ENCODE results near the gene SLC47A2. TPM values are rescaled to one million over a fixed set of nuclear protein-coding genes. Genes with fewer than 3 reads are reported as not detected.

SLC47A2 gene
- total and polyA plus RNA-seq, 2 of the 13 experiments (the other 11 are each of a cell fraction or from before 2014, with no cell fraction given) = 0.04 TPM; not detected in 1

- TF ChIP-seq ZFP37 (CRISPR knock-in tag; IDR thresholded peaks at IDR 0.05; ENCODE audit: borderline replicate concordance) (no peak), ZSCAN29 (CRISPR knock-in tag; conservative IDR thresholded peaks at IDR 0.05) (no peak), ZNF510 (CRISPR knock-in tag; IDR thresholded peaks at IDR 0.05; ENCODE audit: low read depth) (no peak), ZFP91 (CRISPR knock-in tag; IDR thresholded peaks at IDR 0.05; ENCODE audit: borderline replicate concordance) (no peak), FOXP1 (IDR thresholded peaks at IDR 0.05) (no peak), FOXP1 (CRISPR knock-in tag; IDR thresholded peaks at IDR 0.05) (no peak), NFIC (IDR thresholded peaks at IDR 0.05; ENCODE audit: low read length) (0 out of 2 replicates have a peak, but pooled peaks have one; percentile 24), PHF21A (CRISPR knock-in tag; IDR thresholded peaks at IDR 0.05) (no peak), ZBTB20 (CRISPR knock-in tag; IDR thresholded peaks at IDR 0.05; ENCODE audit: borderline replicate concordance, low read depth) (no peak)
Observed at GRCh38 chr17:19652595-19652994, 63.8 kb downstream of the SLC47A2 start (continued).

- Histone ChIP-seq H3K27me3 (ENCODE audit: control insufficient read depth in 1 of 2, insufficient read depth in 2 of 2, low read length in 2 of 2) (no peaks in the 10 kb centered on the region; a peak in 1 of 5 replicates), H3K4me2 (ENCODE audit: low read depth, low read length) (peak overlapping the region; percentile 85), H3K4me3 (replicated peaks in 1 of 3; ENCODE audit: insufficient read depth in 1 of 3, low read depth in 2 of 3, low read length in 3 of 3) (peak overlapping the region; percentile 38 to 89 (median 86)), H3K27ac (ENCODE audit: extremely low read length, insufficient read depth, low read length) (peak overlapping the region; percentile 56), H3K4me1 (ENCODE audit: insufficient read depth, low read length) (peaks cover 63% of the 10 kb centered on the region), H3K9me3 (ENCODE audit: low read length) (no peaks in the 10 kb centered on the region), H2AFZ (ENCODE audit: low read length) (no peak overlapping the region), H4K20me1 (ENCODE audit: insufficient read depth, low read length) (no peaks in the 10 kb centered on the region), H3K36me3 (replicated peaks in 1 of 2; ENCODE audit: control insufficient read depth in 1 of 2, insufficient read depth in 2 of 2, low read length in 2 of 2) (peaks cover 8 to 40% of the 10 kb centered on the region in 2 experiments), H3K9ac (ENCODE audit: insufficient read depth, low read depth, low read length) (peak overlapping the region; percentile 85), H3K79me2 (ENCODE audit: insufficient read depth, low read length) (peaks cover 68% of the 10 kb centered on the region)
- in situ Hi-C loops (cut with HindIII; ENCODE audit: extremely low pct_ligation_motif_present, low pct_unique_long_range_greater_than_20kb) = no loop called here
- ChIA-PET POLR2A (interaction anchor here (0.7 to 2.8 kb wide), 4 partner anchors 9 to 274 kb away, joined by 3 to 16 read pairs (median 4); partner anchors contain the start of gene MAPK7), CTCF (ENCODE audit: low intra/inter-chr PET ratio, low total read pairs) (no interaction called here)
- FAIRE-seq (no peak), ATAC-seq (no peak), DNase-seq (ENCODE audit: low spot score) (no peak)
- intact Hi-C loops (cut with micrococcal nuclease; ENCODE audit: unreplicated experiment) = no loop called here
- BruUV-seq (replicated peaks) = no TSS peak
- WGBS (ENCODE audit: low lambda C conversion rate) = 53% methylated on average over 5 of the region's 5 CpGs
- TF ChIP-seq TFDP1 (CRISPR knock-in tag; IDR thresholded peaks at IDR 0.05; ENCODE audit: borderline replicate concordance) = peak; percentile 28; the same call in 1 of the 2 replicates
- TF ChIP-seq DBP (CRISPR knock-in tag; IDR thresholded peaks at IDR 0.05; ENCODE audit: not compliant biosample characterization) = no peak
- 0 out of 2 replicates have a peak, but pooled peaks have one; percentile 33 for TF ChIP-seq YEATS4 (CRISPR knock-in tag; IDR thresholded peaks at IDR 0.05; ENCODE audit: borderline replicate concordance)
- TF ChIP-seq ZNF740 (CRISPR knock-in tag; IDR thresholded peaks at IDR 0.05) = no peak
- TF ChIP-seq ZNF432 (CRISPR knock-in tag; IDR thresholded peaks at IDR 0.05; ENCODE audit: borderline replicate concordance) = no peak
- no peak for TF ChIP-seq ZNF484 (CRISPR knock-in tag; IDR thresholded peaks at IDR 0.05; ENCODE audit: borderline replicate concordance, low read depth)
- TF ChIP-seq FOSL2 (CRISPR knock-in tag; IDR thresholded peaks at IDR 0.05) = 0 out of 2 replicates have a peak, but pooled peaks have one; percentile 3
- no peak for TF ChIP-seq KLF11 (CRISPR knock-in tag; IDR thresholded peaks at IDR 0.05)
- peak; percentile 17 for TF ChIP-seq TEAD3 (CRISPR knock-in tag; optimal IDR thresholded peaks at IDR 0.05; ENCODE audit: borderline replicate concordance)
- no peak for TF ChIP-seq ZFP41 (CRISPR knock-in tag; IDR thresholded peaks at IDR 0.05; ENCODE audit: borderline replicate concordance)
- no peak for TF ChIP-seq NR2F6 (IDR thresholded peaks at IDR 0.05)
- no peak for TF ChIP-seq NR2F6 (CRISPR knock-in tag; IDR thresholded peaks at IDR 0.05)
Observed at GRCh38 chr17:19651451-19652238, 64.7 kb downstream of the SLC47A2 start.
